ENCODE results near the gene CDC42BPB. TPM values are rescaled to one million over a fixed set of nuclear protein-coding genes. Genes with fewer than 3 reads are reported as not detected.

The CDC42BPB gene
- total RNA-seq, 6 experiments from 2014 or later: 73.7 to 85.1 (median 79.9) TPM

DNA sequence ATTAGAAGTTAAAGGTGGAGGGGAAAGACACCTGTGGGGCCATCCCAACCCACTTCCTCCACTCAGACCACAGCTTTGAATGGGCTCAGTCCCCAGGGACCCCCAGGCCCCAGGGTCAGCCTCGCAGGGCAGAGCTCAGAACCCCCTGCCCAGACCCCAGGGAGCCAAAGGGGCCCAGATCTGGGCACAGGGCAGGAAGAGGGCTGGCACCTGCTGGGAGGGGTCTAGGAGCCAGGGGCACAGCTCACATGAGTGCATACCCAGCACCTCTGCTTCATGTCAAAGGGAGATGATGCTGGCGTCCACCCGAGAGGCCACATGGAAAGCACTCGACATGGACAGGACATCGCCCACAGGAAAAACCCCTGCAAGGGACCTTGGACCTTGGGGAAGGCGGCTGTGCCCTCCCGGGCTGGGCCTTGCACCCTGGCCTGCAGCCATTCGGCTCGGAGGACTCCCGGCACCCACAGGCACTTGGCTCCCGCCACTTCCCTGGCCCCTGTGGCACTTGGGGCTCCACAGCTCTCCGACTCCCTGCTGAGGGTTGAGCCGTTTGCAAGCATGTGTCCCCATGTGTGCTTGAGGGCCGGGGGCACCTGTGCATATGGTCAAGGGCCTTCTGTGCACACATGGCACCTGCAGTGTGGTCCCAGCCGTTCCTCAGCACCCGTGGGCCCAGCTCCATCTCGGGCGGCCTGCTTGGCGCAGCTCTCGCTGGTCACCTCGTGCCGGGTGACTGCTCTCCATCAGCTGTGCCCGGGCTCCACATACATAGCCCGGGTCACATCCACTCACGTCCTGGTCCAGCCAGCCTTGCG is 142.7 kb downstream of the CDC42BPB start:
- Mint-ChIP-seq H3K9me3 (no peaks in the 10 kb centered on the region), H3K4me1 (ENCODE audit: low read depth) (no peaks in the 10 kb centered on the region), H3K27me3 (ENCODE audit: insufficient read depth) (peaks cover 2% of the 10 kb centered on the region), H3K4me3 (no peak overlapping the region), H3K36me3 (ENCODE audit: low read depth) (no peaks in the 10 kb centered on the region), H3K27ac (no peak overlapping the region)
- no peak for DNase-seq
- TF ChIP-seq, protein P1, sequence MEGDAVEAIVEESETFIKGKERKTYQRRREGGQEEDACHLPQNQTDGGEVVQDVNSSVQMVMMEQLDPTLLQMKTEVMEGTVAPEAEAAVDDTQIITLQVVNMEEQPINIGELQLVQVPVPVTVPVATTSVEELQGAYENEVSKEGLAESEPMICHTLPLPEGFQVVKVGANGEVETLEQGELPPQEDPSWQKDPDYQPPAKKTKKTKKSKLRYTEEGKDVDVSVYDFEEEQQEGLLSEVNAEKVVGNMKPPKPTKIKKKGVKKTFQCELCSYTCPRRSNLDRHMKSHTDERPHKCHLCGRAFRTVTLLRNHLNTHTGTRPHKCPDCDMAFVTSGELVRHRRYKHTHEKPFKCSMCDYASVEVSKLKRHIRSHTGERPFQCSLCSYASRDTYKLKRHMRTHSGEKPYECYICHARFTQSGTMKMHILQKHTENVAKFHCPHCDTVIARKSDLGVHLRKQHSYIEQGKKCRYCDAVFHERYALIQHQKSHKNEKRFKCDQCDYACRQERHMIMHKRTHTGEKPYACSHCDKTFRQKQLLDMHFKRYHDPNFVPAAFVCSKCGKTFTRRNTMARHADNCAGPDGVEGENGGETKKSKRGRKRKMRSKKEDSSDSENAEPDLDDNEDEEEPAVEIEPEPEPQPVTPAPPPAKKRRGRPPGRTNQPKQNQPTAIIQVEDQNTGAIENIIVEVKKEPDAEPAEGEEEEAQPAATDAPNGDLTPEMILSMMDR (IDR thresholded peaks at IDR 0.05): no peak

DNA sequence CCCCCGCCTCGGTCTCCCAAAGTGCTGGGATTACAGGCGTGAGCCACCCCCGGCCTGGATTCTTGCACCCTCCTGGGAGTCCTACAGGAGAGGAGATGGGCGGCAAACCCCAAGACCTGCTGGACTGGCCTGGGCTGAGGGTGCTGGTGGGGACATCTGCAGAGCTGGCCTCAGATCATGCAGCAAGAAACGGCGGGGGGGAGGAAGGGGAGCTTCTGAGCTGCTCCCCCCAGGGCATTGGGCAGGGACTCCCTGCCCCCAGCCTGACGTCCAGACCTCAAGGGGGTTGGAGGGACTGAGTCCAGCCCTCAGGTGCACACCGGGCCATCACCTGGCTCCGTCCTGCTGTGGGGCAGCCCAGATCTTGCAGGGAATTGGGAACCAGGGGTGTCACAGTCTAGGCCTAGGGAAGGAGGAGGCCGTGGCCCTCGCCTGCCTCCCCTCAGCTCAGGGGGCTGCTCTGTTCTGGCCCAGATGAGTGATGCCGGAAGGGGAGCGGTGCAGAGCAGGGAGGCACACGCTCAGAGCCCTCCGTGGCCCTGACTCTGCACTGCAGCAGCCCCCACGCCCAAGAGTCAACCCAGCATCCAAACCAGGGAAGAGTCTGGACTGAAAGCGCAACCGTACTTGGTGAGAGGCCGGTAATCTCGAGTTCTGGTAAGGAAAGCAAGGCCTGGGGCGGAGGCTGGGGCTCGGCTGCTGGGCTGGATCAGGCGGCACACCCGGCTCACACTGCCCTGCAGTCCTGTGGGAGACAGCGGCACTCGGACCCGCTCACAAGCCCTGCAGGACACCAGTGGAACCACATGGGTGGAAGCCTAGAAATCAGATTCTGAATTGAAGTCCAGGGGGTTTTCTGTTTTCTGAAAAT is 143.8 kb downstream of the CDC42BPB start:
- Mint-ChIP-seq H3K4me1 (ENCODE audit: low read depth) (no peaks in the 10 kb centered on the region), H3K4me3 (no peak overlapping the region), H3K27ac (no peak overlapping the region), H3K36me3 (ENCODE audit: low read depth) (no peaks in the 10 kb centered on the region), H3K27me3 (ENCODE audit: insufficient read depth) (peaks cover 2% of the 10 kb centered on the region), H3K9me3 (no peaks in the 10 kb centered on the region)
- TF ChIP-seq, protein P1 (IDR thresholded peaks at IDR 0.05): peak; percentile 42
- DNase-seq: no peak

DNA sequence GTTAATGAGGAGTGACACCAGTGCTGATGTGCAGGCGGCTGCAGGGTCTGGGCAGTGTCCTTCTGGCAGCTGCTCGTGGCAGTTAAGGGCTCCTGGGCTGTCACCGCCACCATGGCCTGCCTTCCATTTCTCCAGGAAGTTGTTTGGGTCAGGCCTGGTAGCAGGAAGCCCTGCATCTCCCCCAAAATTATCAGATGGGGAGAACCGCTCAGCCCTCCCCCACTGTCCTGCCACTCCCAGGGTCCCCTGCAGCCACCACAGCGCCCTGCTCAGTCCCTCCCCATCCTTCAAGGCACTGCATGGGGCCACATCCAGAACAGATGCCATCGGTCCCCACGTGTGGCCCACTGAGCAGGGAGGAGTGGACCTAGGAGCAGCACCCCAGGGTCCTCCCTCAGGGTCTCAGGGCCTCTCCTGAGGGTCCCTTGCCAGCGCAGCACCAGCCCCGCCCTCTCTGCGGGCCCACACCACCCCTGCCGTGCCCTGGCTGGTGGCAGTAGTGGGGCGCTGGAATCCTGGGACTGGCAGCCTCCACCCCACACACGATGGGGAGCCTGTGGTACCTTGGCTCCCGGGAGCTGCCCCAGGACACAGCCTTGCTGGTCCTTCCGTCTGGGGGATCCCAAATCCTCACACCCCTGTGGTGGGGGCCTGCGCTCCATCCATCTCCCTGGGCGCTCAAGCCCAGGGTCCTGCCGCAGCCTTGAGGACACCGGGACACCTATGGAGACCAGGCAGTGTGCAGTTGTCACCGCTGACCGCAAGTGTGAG is 145.2 kb downstream of the CDC42BPB start:
- H3K9me3 Mint-ChIP-seq: no peaks in the 10 kb centered on the region
- no peak overlapping the region for H3K27ac Mint-ChIP-seq
- peaks cover 2% of the 10 kb centered on the region for H3K27me3 Mint-ChIP-seq (ENCODE audit: insufficient read depth)
- DNase-seq: no peak
- TF ChIP-seq, protein P1 (IDR thresholded peaks at IDR 0.05): no peak
- no peak overlapping the region for H3K4me3 Mint-ChIP-seq
- no peaks in the 10 kb centered on the region for H3K4me1 Mint-ChIP-seq (ENCODE audit: low read depth)
- no peaks in the 10 kb centered on the region for H3K36me3 Mint-ChIP-seq (ENCODE audit: low read depth)

DNA sequence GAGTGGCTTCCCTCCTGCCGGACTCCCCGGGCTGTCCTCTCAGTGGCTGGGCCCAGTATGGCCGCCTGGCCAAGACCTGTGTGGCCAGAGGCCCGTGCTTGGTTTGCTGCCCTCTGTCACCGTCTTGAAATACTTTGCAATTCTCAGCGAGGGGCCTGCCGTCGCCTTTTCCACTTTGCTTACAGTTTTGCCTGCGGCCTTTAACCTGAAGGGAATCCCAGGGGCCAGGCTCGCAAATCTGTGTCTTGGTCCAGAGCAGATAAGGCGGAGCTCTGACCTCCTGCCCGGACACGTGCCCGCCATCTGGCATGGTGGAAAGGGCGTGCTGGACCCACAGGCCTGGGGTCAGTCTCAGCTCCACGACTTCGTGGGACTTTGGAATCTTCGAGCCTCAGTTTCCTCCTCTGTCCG is 145.8 kb downstream of the CDC42BPB start:
- Mint-ChIP-seq H3K9me3 (no peaks in the 10 kb centered on the region), H3K4me3 (no peak overlapping the region), H3K27ac (no peak overlapping the region), H3K4me1 (ENCODE audit: low read depth) (no peaks in the 10 kb centered on the region), H3K36me3 (ENCODE audit: low read depth) (no peaks in the 10 kb centered on the region), H3K27me3 (ENCODE audit: insufficient read depth) (no peaks in the 10 kb centered on the region; the same call in 1 of the 2 replicates)
- TF ChIP-seq, protein P1 (IDR thresholded peaks at IDR 0.05): no peak
- DNase-seq: no peak

DNA sequence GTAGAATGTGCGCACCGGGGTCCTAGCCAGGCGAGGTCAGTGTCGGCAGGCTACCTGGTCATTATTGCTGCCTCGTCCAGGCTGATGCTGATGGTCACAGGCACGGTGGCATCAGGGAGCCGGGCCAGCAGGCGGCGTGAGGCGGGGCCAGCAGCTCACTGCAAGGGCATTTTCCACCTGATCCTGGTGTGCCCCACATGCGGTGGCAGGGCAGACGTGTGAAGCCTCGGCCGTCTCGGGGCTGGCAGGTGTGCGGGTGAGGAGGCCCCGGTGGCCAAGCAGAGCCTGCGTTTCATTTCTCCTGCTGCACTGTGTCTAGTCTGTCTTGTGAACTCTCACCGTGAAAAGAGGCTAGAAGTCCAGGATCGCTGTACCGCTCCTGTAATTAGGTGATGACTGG is 146.9 kb downstream of the CDC42BPB start:
- H3K9me3 Mint-ChIP-seq: no peaks in the 10 kb centered on the region
- TF ChIP-seq, protein P1 (IDR thresholded peaks at IDR 0.05): no peak
- no peak overlapping the region for H3K4me3 Mint-ChIP-seq
- H3K36me3 Mint-ChIP-seq (ENCODE audit: low read depth): no peaks in the 10 kb centered on the region; the same call in 1 of the 2 replicates
- no peak for DNase-seq
- no peaks in the 10 kb centered on the region; the same call in 1 of the 2 replicates for H3K27me3 Mint-ChIP-seq (ENCODE audit: insufficient read depth)
- H3K4me1 Mint-ChIP-seq (ENCODE audit: low read depth): no peaks in the 10 kb centered on the region
- H3K27ac Mint-ChIP-seq: no peak overlapping the region

Measured in HFFc6 (cell line).